ENCODE results near the gene APBA2.

APBA2 gene

DNA sequence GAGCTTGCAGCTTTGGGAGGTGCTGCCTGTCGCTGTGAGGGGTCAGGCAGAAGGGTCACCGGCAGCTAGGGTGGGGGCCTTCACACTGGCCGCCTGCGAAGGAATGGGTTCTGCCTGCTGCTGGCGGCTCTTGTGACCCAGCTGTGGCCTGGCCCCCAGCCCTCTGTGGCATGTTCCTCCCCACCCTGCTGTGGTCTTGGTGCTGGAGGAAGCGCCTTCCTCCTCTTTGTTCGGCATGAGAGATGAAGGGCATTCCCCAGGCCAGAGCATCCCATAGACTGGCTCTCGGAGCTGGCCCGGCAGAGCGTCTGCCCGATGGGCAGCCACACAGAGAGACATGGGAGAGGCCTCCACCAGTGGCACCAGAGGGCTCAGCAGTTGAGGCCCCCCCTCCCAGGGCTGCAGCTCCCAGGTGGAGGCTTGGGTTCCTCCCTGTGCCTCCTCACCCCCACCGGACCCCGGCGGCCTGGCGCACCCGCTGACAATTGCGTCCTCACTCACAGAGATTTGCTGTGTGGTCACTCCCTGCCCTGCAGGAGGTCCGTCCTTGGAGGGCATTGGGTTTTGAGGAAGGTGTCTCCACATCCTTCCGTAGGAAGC, 221.6 kb downstream of the APBA2 start:
- TF ChIP-seq, protein P1, sequence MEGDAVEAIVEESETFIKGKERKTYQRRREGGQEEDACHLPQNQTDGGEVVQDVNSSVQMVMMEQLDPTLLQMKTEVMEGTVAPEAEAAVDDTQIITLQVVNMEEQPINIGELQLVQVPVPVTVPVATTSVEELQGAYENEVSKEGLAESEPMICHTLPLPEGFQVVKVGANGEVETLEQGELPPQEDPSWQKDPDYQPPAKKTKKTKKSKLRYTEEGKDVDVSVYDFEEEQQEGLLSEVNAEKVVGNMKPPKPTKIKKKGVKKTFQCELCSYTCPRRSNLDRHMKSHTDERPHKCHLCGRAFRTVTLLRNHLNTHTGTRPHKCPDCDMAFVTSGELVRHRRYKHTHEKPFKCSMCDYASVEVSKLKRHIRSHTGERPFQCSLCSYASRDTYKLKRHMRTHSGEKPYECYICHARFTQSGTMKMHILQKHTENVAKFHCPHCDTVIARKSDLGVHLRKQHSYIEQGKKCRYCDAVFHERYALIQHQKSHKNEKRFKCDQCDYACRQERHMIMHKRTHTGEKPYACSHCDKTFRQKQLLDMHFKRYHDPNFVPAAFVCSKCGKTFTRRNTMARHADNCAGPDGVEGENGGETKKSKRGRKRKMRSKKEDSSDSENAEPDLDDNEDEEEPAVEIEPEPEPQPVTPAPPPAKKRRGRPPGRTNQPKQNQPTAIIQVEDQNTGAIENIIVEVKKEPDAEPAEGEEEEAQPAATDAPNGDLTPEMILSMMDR (IDR thresholded peaks at IDR 0.05; ENCODE audit: low read depth, low read length, missing control alignments) = no peak
- in situ Hi-C loops (cut with HindIII; ENCODE audit: low sequenced_read_pairs) = no loop called here
- H3K4me3 ChIP-seq (ENCODE audit: low read depth, low read length) = no peak overlapping the region
- no peak for DNase-seq (ENCODE audit: low read depth)

DNA sequence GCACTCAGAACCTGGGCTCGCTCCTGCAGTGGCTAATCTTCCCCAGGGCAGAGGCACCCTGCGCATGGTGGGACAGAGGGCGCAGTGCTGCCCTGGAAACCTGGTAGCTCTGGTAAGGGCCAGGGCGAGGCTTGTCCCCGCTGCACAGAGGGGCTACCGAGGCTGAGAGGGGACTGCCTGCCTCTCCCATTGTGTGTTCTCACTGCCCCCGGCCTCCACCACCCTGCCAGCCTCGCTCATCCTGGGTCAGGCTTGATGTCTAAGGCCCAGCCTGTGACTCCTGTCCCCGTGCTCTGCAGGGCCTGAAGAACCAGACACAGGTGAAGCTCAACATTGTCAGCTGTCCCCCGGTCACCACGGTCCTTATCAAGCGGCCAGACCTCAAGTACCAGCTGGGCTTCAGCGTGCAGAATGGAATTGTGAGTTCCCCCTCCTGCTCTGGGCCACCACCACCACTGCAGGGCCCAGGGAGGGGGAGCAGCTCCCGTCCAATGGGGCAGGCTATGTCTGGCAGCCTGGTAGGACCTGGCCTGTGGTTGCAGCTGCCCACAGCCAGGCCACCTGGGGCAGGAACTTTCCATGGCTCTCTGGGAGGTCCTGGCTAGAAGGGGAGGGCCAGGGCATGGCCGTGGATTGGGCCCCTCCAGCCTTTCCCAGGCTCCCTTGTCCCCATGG, 222.3 kb downstream of the APBA2 start:
- TF ChIP-seq, protein P1 (IDR thresholded peaks at IDR 0.05; ENCODE audit: low read depth, low read length, missing control alignments) = no peak
- no peak for DNase-seq (ENCODE audit: low read depth)
- H3K4me3 ChIP-seq (ENCODE audit: low read depth, low read length) = no peak overlapping the region
- in situ Hi-C loops (cut with HindIII; ENCODE audit: low sequenced_read_pairs) = no loop called here

DNA sequence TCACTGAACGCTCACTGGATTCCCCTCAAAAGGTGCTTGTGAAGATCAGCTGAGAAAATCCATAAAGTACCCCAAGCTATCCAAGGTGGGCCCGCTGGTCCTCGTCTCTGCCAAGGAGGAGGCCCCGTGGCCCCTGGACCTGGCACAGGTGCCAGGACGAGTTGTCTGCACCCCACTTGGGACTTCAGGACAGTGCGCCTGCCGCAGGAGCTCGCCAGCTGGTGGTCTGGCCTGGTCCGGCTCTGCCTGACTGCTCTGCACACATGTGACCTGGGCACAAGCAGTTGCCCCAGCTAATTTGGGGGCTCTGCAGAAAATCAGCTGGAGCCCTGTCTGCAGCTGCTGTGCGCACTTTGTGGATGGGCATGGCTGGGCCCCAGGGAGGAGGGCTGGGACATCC, 224.0 kb downstream of the APBA2 start:
- in situ Hi-C loops (cut with HindIII; ENCODE audit: low sequenced_read_pairs) = no loop called here
- TF ChIP-seq, protein P1 (IDR thresholded peaks at IDR 0.05; ENCODE audit: low read depth, low read length, missing control alignments) = no peak
- no peak overlapping the region for H3K4me3 ChIP-seq (ENCODE audit: low read depth, low read length)
- DNase-seq (ENCODE audit: low read depth) = no peak

DNA sequence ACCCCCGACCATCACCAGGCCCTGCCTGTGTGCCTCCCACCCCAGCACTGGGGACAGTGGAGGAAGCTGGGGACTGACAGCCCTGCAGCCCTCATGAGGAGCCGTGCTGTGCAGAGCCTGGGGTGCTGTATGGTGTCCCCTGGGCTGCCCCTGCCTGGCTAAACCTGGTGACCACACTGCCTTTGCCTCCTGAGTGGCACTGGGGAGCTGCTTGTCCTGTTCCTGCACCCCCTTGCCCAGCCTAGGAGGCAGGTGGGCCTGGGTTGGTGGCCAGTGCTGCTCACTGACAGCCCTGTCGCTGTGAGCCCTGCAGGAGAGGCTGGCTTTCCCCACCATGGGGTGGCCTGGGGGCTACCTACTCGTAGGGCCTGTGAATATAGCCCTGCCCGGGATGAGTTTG, 224.4 kb downstream of the APBA2 start:
- no peak for DNase-seq (ENCODE audit: low read depth)
- in situ Hi-C loops (cut with HindIII; ENCODE audit: low sequenced_read_pairs) = no loop called here
- TF ChIP-seq, protein P1 (IDR thresholded peaks at IDR 0.05; ENCODE audit: low read depth, low read length, missing control alignments) = no peak
- H3K4me3 ChIP-seq (ENCODE audit: low read depth, low read length) = no peak overlapping the region

DNA sequence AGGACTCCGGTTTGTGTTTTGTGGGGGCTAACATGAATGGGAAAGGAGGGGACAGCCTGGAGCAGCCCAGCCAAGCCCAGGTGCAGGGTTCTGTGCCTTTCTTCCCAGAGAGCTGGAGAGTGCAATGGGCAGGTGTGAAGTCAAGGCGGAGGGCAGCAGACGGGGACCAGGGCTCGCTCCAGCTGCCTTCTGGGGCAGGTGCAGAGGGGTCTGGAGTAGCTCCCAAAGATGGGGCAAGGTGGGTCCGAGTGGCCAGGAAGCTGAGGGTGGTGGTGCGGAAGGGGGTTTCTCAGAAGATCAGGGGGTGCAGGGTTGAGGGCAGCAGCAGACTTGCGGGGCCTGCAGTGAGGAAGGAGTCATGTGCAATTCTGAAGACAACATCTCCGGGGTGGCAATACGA, 225.0 kb downstream of the APBA2 start:
- in situ Hi-C loops (cut with HindIII; ENCODE audit: low sequenced_read_pairs) = no loop called here
- no peak for DNase-seq (ENCODE audit: low read depth)
- no peak overlapping the region for H3K4me3 ChIP-seq (ENCODE audit: low read depth, low read length)
- TF ChIP-seq, protein P1 (IDR thresholded peaks at IDR 0.05; ENCODE audit: low read depth, low read length, missing control alignments) = no peak

DNA sequence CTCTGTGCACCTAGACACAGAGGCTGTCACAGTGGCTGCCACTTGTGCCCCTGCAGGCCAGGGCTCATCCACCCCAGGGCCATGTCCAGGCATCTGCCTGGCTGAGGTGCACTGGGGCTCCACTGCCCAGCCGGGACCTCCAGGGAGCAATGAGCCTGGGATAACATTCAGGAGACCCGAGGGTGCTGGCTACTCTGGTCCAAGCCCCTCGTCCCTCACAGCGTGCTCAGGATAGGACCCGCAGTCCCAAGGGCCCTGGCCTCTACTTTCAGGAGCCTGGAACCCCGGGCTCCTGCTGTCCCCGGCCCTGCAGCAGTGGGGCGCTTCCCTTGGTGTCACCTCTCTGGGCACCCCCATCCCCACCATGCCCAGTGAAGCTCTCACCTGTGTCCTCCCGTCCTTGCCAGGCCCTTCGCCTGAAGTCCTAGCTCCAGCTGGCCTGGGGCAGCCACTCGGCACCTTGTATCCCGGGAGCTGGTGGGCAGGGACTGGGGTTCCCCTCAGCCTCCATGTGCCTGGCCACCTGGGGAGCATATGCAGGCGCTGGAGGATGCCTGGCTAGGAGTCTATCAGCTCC, 226.0 kb downstream of the APBA2 start:
- TF ChIP-seq, protein P1 (IDR thresholded peaks at IDR 0.05; ENCODE audit: low read depth, low read length, missing control alignments) = no peak
- in situ Hi-C loops (cut with HindIII; ENCODE audit: low sequenced_read_pairs) = no loop called here
- H3K4me3 ChIP-seq (ENCODE audit: low read depth, low read length) = no peak overlapping the region
- no peak for DNase-seq (ENCODE audit: low read depth)
